PFSK-1 (cell line): ENCODE results near the gene RANBP10.

ENCODE experiments used
- FOXP2 ChIP-seq: optimal IDR thresholded peaks from 2 replicates; pipeline ENCODE3; 2011; ENCODE audit warnings: borderline replicate concordance, control low read depth, inconsistent platforms; ENCODE audit not compliant: insufficient read depth; ENCODE audit errors: extremely low read length, extremely low read depth
- POLR2AphosphoS5 ChIP-seq: IDR thresholded peaks from 2 replicates; pipeline ENCODE4 v1.6.1; 2012; ENCODE audit warnings: low read depth, mild to moderate bottlenecking, control low read depth, low read length, moderate library complexity
- SIN3A ChIP-seq: IDR thresholded peaks from 2 replicates; pipeline ENCODE4 v1.6.1; 2012; ENCODE audit warnings: mild to moderate bottlenecking, low read length, moderate library complexity, borderline replicate concordance; ENCODE audit not compliant: insufficient read depth
- TAF1 ChIP-seq: IDR thresholded peaks from 2 replicates; pipeline ENCODE4 v1.6.1; 2012; ENCODE audit warnings: low read length, control low read depth, borderline replicate concordance; ENCODE audit not compliant: insufficient read depth
- TF ChIP-seq, protein P1 (sequence below), 2 experiments: IDR thresholded peaks; 2 replicates each; pipeline versions ENCODE4 v1.6.1 to v1.8.0; 2011 to 2012; ENCODE audit warnings: low read depth in 2 of 2, low read length in 2 of 2, control low read depth in 1 of 2, inconsistent platforms in 1 of 2, mild to moderate bottlenecking in 1 of 2, moderate library complexity in 1 of 2; ENCODE audit not compliant: insufficient read depth in 1 of 2

The RANBP10 gene

DNA sequence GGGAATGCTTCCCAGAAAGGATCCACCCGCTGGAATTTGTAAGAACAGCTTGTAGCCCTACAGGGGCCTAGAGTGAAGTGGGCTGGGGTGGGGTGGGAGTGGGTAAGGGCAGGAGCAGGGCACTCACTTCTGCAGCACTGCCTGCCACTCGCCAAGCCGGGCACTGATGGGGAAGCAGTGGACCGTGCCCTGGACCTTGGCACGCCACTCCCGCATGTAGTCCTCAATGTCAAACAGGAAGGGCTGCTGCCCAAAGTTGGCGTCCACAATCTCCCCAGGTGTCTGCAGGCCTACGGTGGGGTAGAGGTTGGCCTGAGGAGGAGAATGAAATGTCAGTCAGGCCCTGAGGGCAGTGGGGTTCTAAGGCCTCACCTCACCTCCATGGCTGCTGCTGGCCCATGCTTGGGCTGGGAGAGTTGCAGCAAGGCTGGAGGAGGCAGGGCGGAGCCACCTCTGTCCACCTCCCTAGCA lies 71.6 kb downstream of the RANBP10 start:
- TF ChIP-seq FOXP2: no peak
- no peak for TF ChIP-seq SIN3A
- TF ChIP-seq POLR2AphosphoS5: no peak
- TF ChIP-seq, protein P1, sequence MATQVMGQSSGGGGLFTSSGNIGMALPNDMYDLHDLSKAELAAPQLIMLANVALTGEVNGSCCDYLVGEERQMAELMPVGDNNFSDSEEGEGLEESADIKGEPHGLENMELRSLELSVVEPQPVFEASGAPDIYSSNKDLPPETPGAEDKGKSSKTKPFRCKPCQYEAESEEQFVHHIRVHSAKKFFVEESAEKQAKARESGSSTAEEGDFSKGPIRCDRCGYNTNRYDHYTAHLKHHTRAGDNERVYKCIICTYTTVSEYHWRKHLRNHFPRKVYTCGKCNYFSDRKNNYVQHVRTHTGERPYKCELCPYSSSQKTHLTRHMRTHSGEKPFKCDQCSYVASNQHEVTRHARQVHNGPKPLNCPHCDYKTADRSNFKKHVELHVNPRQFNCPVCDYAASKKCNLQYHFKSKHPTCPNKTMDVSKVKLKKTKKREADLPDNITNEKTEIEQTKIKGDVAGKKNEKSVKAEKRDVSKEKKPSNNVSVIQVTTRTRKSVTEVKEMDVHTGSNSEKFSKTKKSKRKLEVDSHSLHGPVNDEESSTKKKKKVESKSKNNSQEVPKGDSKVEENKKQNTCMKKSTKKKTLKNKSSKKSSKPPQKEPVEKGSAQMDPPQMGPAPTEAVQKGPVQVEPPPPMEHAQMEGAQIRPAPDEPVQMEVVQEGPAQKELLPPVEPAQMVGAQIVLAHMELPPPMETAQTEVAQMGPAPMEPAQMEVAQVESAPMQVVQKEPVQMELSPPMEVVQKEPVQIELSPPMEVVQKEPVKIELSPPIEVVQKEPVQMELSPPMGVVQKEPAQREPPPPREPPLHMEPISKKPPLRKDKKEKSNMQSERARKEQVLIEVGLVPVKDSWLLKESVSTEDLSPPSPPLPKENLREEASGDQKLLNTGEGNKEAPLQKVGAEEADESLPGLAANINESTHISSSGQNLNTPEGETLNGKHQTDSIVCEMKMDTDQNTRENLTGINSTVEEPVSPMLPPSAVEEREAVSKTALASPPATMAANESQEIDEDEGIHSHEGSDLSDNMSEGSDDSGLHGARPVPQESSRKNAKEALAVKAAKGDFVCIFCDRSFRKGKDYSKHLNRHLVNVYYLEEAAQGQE (IDR thresholded peaks at IDR 0.05; ENCODE audit: insufficient read depth in 1 of 2, low read depth in 2 of 2, low read length in 2 of 2): no peak
- TF ChIP-seq TAF1: no peak

DNA sequence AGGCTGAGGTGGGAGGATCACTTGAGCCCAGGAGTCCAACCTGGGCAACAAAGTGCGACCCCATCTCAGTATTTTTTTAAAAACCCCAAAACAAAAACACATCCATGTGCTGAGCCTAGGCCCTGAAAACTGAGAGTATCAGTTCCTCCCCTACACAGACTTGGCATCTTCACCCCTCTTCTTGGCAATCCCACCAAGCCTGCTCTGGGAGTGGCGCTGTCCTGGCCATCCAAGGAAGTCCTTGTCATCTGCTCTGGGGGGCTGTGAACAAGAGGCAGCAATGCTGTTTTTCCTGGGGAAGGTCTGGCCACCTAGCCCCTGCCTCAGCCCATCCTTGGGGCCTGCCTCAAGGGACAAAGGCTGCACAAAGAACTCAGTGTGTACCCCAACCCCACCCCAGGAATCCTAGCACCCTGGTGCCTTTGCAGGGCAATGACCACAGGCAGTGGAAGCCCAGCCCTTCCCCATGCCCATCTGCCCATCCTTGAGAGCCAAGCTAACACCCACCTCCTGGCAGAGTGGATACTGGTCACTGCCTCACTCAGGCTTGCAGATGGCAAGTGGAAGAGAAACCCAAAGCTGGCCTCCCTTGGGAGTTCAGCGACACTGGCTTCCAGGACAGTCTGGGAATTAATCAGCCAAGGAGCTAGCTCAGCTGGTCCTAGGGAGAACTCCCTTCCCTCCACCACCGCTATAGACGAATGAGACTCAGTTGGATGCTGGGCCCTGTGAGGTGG lies 72.5 kb downstream of the RANBP10 start:
- TF ChIP-seq POLR2AphosphoS5 (no peak), TAF1 (no peak), FOXP2 (no peak), SIN3A (no peak)
- TF ChIP-seq, protein P1 (IDR thresholded peaks at IDR 0.05; ENCODE audit: insufficient read depth in 1 of 2, low read depth in 2 of 2, low read length in 2 of 2): no peak

DNA sequence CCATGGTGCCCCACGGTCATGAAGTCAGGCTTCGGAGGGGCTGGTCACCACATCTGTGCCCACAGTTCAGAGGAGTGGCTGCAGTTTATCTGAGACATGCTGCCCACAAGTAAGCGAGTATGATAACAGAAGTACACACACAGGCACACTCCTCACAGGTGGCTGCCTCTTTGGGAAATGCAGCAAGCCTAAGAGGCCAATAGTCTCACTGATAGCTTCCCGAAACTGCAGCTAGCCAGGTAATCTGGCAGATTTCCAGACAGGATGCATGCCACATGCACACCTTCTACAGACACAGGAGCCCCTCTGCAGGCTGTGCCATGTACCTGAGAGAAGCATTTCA lies 74.6 kb downstream of the RANBP10 start:
- TF ChIP-seq SIN3A: no peak

DNA sequence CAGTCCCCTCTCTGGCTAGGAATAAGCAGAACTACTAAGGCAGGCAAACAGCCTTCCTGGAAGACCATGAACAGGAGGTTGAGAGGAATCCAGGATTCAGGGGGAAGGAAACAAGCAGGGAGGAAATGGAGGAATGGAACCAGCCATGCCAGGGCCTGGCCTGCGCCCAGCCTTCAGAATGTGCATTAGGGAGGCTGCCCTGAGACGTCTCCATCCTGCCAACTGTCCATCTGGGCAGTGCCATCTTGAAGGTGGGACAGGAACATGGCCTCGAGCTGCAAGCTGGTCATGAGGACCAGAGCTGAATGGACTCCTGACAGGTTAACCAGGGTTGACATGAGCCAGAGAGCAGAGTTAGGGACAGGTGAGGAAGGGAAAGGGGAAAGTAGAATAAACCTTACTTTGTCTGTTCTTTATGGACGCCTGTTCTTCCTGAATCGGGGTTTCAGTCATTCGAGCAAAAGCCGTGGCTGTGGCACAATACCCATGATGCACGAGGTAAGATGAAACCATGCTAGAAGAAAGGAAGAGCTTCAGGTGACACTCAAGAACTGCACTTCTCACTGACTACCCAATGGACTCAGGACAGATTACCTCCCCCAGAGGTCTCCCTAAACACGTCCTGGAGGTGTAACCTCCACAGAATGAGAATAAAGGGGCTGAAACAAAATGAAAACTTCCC lies 75.1 kb downstream of the RANBP10 start:
- TF ChIP-seq TAF1: no peak
- TF ChIP-seq SIN3A: no peak
- TF ChIP-seq POLR2AphosphoS5: no peak
- no peak for TF ChIP-seq FOXP2
- TF ChIP-seq, protein P1 (IDR thresholded peaks at IDR 0.05; ENCODE audit: insufficient read depth in 1 of 2, low read depth in 2 of 2, low read length in 2 of 2): no peak

DNA sequence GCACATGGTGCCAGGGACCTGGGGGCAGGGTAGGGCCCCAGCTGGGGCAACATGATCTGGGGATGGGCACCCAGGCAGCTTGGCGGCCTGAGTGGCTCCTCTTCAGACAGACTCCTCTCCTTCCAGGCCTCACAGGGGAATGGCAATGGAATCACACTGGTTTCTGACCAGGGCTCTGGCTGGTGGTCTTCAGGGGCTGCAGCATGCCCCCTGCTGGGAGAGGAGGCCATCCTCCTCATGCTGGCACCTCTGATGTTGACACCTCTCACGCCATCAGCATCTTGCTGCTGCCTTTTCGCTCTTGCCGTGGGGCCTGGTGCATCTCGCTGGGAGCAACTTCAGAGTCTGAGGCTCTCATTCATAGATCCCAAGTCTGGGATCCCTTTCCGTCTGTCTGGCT lies 76.0 kb downstream of the RANBP10 start:
- TF ChIP-seq TAF1: no peak
- TF ChIP-seq, protein P1 (IDR thresholded peaks at IDR 0.05; ENCODE audit: insufficient read depth in 1 of 2, low read depth in 2 of 2, low read length in 2 of 2): no peak
- no peak for TF ChIP-seq FOXP2
- TF ChIP-seq SIN3A: no peak
- TF ChIP-seq POLR2AphosphoS5: no peak
